Stimulated activated naive CD4-positive, alpha-beta T cell treated with Interleukin-2 at 50 U/mL for 16 hours (primary cell): ENCODE data around the gene SETD2.

Source experiments
- DNase-seq: peaks from one replicate; lab custom pipeline; 2025; lab: John Stamatoyannopoulos, UW

The SETD2 gene

GRCh38 chr3:46998121-46998851 is 165.6 kb downstream of the SETD2 start:
- peak; percentile 61 for DNase-seq

- no peak for DNase-seq
Observed at GRCh38 chr3:46997453-46998091, 166.3 kb downstream of the SETD2 start.

- no peak for DNase-seq
Observed at GRCh38 chr3:46996689-46997452, 167.0 kb downstream of the SETD2 start.

- no peak for DNase-seq
Observed at GRCh38 chr3:46995901-46996562, 167.9 kb downstream of the SETD2 start.

- DNase-seq, result no peak
Observed at GRCh38 chr3:46994801-46995731, 168.8 kb downstream of the SETD2 start.

- no peak for DNase-seq
Observed at GRCh38 chr3:46993986-46994385, 169.9 kb downstream of the SETD2 start.

GRCh38 chr3:46993292-46993691 is 170.6 kb downstream of the SETD2 start:
- DNase-seq, result no peak

GRCh38 chr3:46992231-46992630 is 171.7 kb downstream of the SETD2 start:
- DNase-seq, result no peak

- no peak for DNase-seq
Observed at GRCh38 chr3:46991406-46992165, 172.3 kb downstream of the SETD2 start.

- no peak for DNase-seq
Observed at GRCh38 chr3:46990573-46991374, 173.1 kb downstream of the SETD2 start.

- no peak for DNase-seq
Observed at GRCh38 chr3:46989146-46989810, 174.6 kb downstream of the SETD2 start.

GRCh38 chr3:46988616-46989015 is 175.3 kb downstream of the SETD2 start:
- DNase-seq, result no peak

- peak; percentile 82 for DNase-seq
Observed at GRCh38 chr3:46987743-46988401, 176.0 kb downstream of the SETD2 start.

GRCh38 chr3:46987319-46987742 is 176.6 kb downstream of the SETD2 start:
- no peak for DNase-seq

GRCh38 chr3:46986782-46987310 is 177.1 kb downstream of the SETD2 start:
- DNase-seq, result no peak

GRCh38 chr3:46986055-46986730 is 177.7 kb downstream of the SETD2 start:
- DNase-seq, result no peak

GRCh38 chr3:46985588-46985987 is 178.3 kb downstream of the SETD2 start:
- DNase-seq, result no peak
